Loucy (cell line): Measurements from ENCODE around the gene HDGFL2.

Source experiments
- H2AFZ ChIP-seq: fragments of 200-600 bp; sonication (generic); 2 replicates; pipeline ENCODE4 v1.6.0; 2016; ENCODE audit warnings: antibody characterized with exemption, mild to moderate bottlenecking, low read length, moderate library complexity
- H3F3A ChIP-seq: fragments of 200-600 bp; 2 replicates; pipeline ENCODE4 v1.6.0; 2016; ENCODE audit warnings: antibody characterized with exemption, low read depth, mild to moderate bottlenecking
- H3K27me3 ChIP-seq: fragments of 200-600 bp; sonication (generic); 2 replicates; pipeline ENCODE4 v1.6.1; 2014; ENCODE audit warnings: low read length, mild to moderate bottlenecking; ENCODE audit not compliant: insufficient read depth, poor library complexity, severe bottlenecking
- H3K36me3 ChIP-seq: fragments of 200-600 bp; sonication (generic); 2 replicates; pipeline ENCODE4 v1.6.1; 2016; ENCODE audit warnings: low read length; ENCODE audit not compliant: insufficient read depth
- H3K4me1 ChIP-seq: fragments of 200-600 bp; sonication (generic); 2 replicates; pipeline ENCODE4 v1.5.1; 2014; ENCODE audit warnings: low read length, mild to moderate bottlenecking; ENCODE audit not compliant: insufficient read depth, poor library complexity, severe bottlenecking
- H3K4me2 ChIP-seq: fragments of 200-600 bp; sonication (generic); 2 replicates; pipeline ENCODE4 v1.6.0; 2014; ENCODE audit warnings: antibody characterized with exemption, low read length, low read depth, mild to moderate bottlenecking; ENCODE audit not compliant: poor library complexity, severe bottlenecking
- H3K4me3 ChIP-seq: fragments of 200-600 bp; sonication (generic); 2 replicates; pipeline ENCODE4 v1.5.1; 2014; ENCODE audit warnings: low read length, mild to moderate bottlenecking, mixed read lengths; ENCODE audit not compliant: poor library complexity, severe bottlenecking
- H3K79me2 ChIP-seq: fragments of 200-600 bp; sonication (generic); 2 replicates; pipeline ENCODE4 v1.6.1; 2014; ENCODE audit warnings: low read length; ENCODE audit not compliant: insufficient read depth
- H3K9ac ChIP-seq: fragments of 200-600 bp; sonication (generic); 2 replicates; pipeline ENCODE4 v1.6.0; 2014; ENCODE audit warnings: mild to moderate bottlenecking, low read depth, low read length, moderate library complexity; ENCODE audit not compliant: poor library complexity, severe bottlenecking
- H3K9me2 ChIP-seq: fragments of 200-600 bp; sonication (generic); replicated peaks from 2 replicates; pipeline ENCODE4 v1.6.1; 2016; ENCODE audit warnings: low read depth, low read length, mixed read lengths
- H3K9me3 ChIP-seq: fragments of 200-600 bp; sonication (generic); 2 replicates; pipeline ENCODE4 v1.6.1; 2014; ENCODE audit warnings: mild to moderate bottlenecking, antibody characterized with exemption, low read length, low read depth; ENCODE audit not compliant: insufficient read depth
- H4K20me1 ChIP-seq: fragments of 200-600 bp; sonication (generic); 2 replicates; pipeline ENCODE4 v1.6.0; 2014; ENCODE audit warnings: antibody characterized with exemption, low read length, mild to moderate bottlenecking; ENCODE audit not compliant: insufficient read depth, poor library complexity, severe bottlenecking
- CTCF ChIP-seq: fragments of 200-600 bp; sonication (generic); conservative IDR thresholded peaks from 2 replicates; pipeline ENCODE4 v1.5.1; 2014; ENCODE audit warnings: mild to moderate bottlenecking, antibody characterized with exemption, low read length
- EZH2phosphoT487 ChIP-seq: fragments of 200-600 bp; IDR thresholded peaks from 2 replicates; pipeline ENCODE4 v1.6.1; 2018; ENCODE audit warnings: antibody characterized with exemption, mild to moderate bottlenecking, moderate library complexity, borderline replicate concordance

Gene HDGFL2

GRCh38 chr19:4504297-4504701, 32.2 kb downstream of the HDGFL2 start:
- no peak overlapping the region for H3K9ac ChIP-seq
- TF ChIP-seq CTCF (no peak), EZH2phosphoT487 (no peak)
- H3F3A ChIP-seq, result no peaks in the 10 kb centered on the region
- no peak overlapping the region for H2AFZ ChIP-seq
- H3K79me2 ChIP-seq, result no peaks in the 10 kb centered on the region
- no peaks in the 10 kb centered on the region for H3K9me2 ChIP-seq
- no peak overlapping the region for H3K4me3 ChIP-seq
- H3K36me3 ChIP-seq, result peaks cover 10% of the 10 kb centered on the region; the same call in 1 of the 2 replicates
- peaks cover 5% of the 10 kb centered on the region for H3K4me1 ChIP-seq
- no peaks in the 10 kb centered on the region for H3K9me3 ChIP-seq
- no peaks in the 10 kb centered on the region for H4K20me1 ChIP-seq
- H3K4me2 ChIP-seq, result no peak overlapping the region
- H3K27me3 ChIP-seq, result no peaks in the 10 kb centered on the region

GRCh38 chr19:4504891-4505569, 32.9 kb downstream of the HDGFL2 start:
- Histone ChIP-seq H4K20me1 (no peaks in the 10 kb centered on the region), H3K4me3 (no peak overlapping the region), H3K9me2 (no peaks in the 10 kb centered on the region), H3K9me3 (no peaks in the 10 kb centered on the region), H3K9ac (no peak overlapping the region), H3K79me2 (no peaks in the 10 kb centered on the region), H2AFZ (no peak overlapping the region), H3K27me3 (no peaks in the 10 kb centered on the region), H3F3A (no peaks in the 10 kb centered on the region), H3K4me1 (peaks cover 5% of the 10 kb centered on the region), H3K36me3 (peaks cover 10% of the 10 kb centered on the region; the same call in 1 of the 2 replicates), H3K4me2 (no peak overlapping the region)
- TF ChIP-seq EZH2phosphoT487 (no peak), CTCF (no peak)

GRCh38 chr19:4505570-4506448, 33.7 kb downstream of the HDGFL2 start:
- Histone ChIP-seq H3K27me3 (no peaks in the 10 kb centered on the region), H3K9me3 (no peaks in the 10 kb centered on the region), H3K36me3 (peaks cover 10% of the 10 kb centered on the region; the same call in 1 of the 2 replicates), H4K20me1 (no peaks in the 10 kb centered on the region), H3F3A (no peaks in the 10 kb centered on the region), H3K9ac (no peak overlapping the region), H3K4me2 (no peak overlapping the region), H3K4me1 (peaks cover 5% of the 10 kb centered on the region), H3K79me2 (no peaks in the 10 kb centered on the region), H3K4me3 (no peak overlapping the region), H3K9me2 (no peaks in the 10 kb centered on the region), H2AFZ (no peak overlapping the region)
- no peak for TF ChIP-seq EZH2phosphoT487
- no peak for TF ChIP-seq CTCF
